Skeletal muscle satellite cell (primary cell): ENCODE data around the gene RHOT2.
A peak's percentile ranks its signal among the peaks of the same experiment; 100 is the strongest.

Source experiments
- H3K27me3 ChIP-seq: 2 replicates; pipeline ENCODE4 v1.7.0; 2013; ENCODE audit warnings: low read length; ENCODE audit not compliant: control insufficient read depth, insufficient read depth
- H3K36me3 ChIP-seq: 2 replicates; pipeline ENCODE4 v1.7.0; 2013; ENCODE audit warnings: mild to moderate bottlenecking, control low read depth, low read length; ENCODE audit not compliant: insufficient read depth
- H3K4me1 ChIP-seq: 2 replicates; pipeline ENCODE4 v1.7.0; 2013; ENCODE audit warnings: low read length; ENCODE audit not compliant: control insufficient read depth, insufficient read depth
- H3K4me2 ChIP-seq: 2 replicates; pipeline ENCODE4 v1.7.0; 2013; ENCODE audit warnings: mild to moderate bottlenecking, low read length
- H3K4me3 ChIP-seq: 2 replicates; pipeline ENCODE4 v1.7.0; 2013; ENCODE audit warnings: low read length
- H3K9ac ChIP-seq: 2 replicates; pipeline ENCODE4 v1.7.0; 2013; ENCODE audit warnings: mild to moderate bottlenecking, low read depth, low read length, moderate library complexity
- H3K9me3 ChIP-seq: replicated peaks from 2 replicates; pipeline ENCODE4 v1.7.0; 2013; ENCODE audit warnings: mild to moderate bottlenecking, control low read depth, low read length

RHOT2 gene

DNA sequence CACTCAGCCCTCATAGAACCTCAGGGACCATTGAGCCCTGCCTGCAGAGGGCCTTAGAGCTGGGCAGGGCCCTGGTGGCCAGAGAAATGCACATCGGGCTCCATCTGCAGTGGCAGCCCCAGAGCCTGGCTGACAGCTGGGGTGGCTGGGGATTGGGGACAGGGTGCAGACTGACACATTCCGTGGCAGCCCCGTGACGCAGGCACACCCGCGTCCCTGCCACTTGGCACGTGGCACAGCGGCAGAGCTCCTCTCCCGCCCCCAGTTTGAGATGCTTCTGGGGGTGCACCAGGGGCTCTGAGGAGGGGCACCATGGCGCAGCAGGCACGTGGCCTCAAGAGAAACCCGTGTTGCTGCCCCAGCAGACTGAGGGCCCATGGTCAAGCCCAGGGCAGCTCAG is 35.5 kb downstream of the RHOT2 start:
- Histone ChIP-seq H3K4me1 (peaks cover 3% of the 10 kb centered on the region), H3K36me3 (no peaks in the 10 kb centered on the region), H3K9me3 (no peaks in the 10 kb centered on the region), H3K4me3 (no peak overlapping the region), H3K4me2 (no peak overlapping the region), H3K27me3 (peaks cover 73% of the 10 kb centered on the region), H3K9ac (no peak overlapping the region)

- Histone ChIP-seq H3K9me3 (no peaks in the 10 kb centered on the region), H3K36me3 (no peaks in the 10 kb centered on the region), H3K27me3 (peaks cover 78% of the 10 kb centered on the region), H3K4me3 (no peak overlapping the region), H3K4me1 (peaks cover 3% of the 10 kb centered on the region), H3K9ac (no peak overlapping the region), H3K4me2 (no peak overlapping the region)
These were observed 36.1 kb downstream of the RHOT2 start for GRCh38 chr16:704047-704446.

- Histone ChIP-seq H3K4me3 (no peak overlapping the region), H3K4me1 (peaks cover 5% of the 10 kb centered on the region), H3K9ac (no peak overlapping the region), H3K4me2 (no peak overlapping the region), H3K9me3 (no peaks in the 10 kb centered on the region), H3K27me3 (peaks cover 80% of the 10 kb centered on the region), H3K36me3 (no peaks in the 10 kb centered on the region)
These were observed 36.8 kb downstream of the RHOT2 start for GRCh38 chr16:704552-705380.

DNA sequence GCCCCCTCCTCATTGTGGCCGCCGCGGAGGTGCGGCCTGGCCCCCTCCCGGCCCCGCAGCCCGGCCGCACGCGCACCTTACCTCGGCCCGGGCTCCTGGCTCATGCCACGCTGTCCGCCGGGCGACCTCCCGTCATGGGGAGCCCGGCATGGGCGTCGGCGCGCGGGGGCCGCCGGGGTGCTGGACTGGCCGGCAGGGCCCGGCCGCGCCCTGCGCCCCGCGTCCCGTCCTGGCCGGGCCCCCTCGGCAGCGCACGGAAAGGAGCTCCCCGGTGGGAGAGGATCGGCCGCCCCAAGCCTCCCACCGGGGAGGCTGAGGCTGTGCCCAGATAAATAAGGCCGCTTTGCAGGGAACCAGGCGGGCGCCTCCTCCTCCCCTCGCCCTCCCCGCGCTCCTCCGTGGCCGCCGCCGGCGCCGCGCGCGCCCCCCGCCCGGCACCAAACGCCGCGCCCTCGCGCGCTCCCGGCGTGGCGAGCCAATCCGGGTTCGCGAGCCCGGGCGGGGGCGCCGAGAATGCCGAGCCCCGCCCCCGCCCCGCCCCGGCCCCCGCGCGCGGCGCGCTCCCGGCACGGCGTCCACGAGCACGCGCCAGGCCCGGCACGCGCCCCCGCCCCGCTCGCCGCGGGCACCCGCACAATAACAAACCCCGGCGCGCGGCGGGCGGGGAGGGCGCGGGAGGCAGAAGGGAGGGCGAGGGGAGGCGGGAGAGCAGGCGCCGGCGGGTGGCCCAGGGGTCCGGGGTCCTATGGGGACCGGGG is 37.7 kb downstream of the RHOT2 start, which contains the start of gene FBXL16:
Gene FBXL16 (minus strand): TSS at position 371 of the 758 bp plus-strand sequence. CDS start 8,396 bp downstream, outside the sequence.
- peaks cover 81% of the 10 kb centered on the region for H3K27me3 ChIP-seq
- peak within 1 kb of the TSS; percentile 24 for H3K4me3 ChIP-seq
- no peaks in the 10 kb centered on the region for H3K36me3 ChIP-seq
- H3K9me3 ChIP-seq, result no peaks in the 10 kb centered on the region
- H3K4me2 ChIP-seq, result peak within 1 kb of the TSS; percentile 52
- no peak within 1 kb of the TSS for H3K9ac ChIP-seq
- H3K4me1 ChIP-seq, result peaks cover 13% of the 10 kb centered on the region

DNA sequence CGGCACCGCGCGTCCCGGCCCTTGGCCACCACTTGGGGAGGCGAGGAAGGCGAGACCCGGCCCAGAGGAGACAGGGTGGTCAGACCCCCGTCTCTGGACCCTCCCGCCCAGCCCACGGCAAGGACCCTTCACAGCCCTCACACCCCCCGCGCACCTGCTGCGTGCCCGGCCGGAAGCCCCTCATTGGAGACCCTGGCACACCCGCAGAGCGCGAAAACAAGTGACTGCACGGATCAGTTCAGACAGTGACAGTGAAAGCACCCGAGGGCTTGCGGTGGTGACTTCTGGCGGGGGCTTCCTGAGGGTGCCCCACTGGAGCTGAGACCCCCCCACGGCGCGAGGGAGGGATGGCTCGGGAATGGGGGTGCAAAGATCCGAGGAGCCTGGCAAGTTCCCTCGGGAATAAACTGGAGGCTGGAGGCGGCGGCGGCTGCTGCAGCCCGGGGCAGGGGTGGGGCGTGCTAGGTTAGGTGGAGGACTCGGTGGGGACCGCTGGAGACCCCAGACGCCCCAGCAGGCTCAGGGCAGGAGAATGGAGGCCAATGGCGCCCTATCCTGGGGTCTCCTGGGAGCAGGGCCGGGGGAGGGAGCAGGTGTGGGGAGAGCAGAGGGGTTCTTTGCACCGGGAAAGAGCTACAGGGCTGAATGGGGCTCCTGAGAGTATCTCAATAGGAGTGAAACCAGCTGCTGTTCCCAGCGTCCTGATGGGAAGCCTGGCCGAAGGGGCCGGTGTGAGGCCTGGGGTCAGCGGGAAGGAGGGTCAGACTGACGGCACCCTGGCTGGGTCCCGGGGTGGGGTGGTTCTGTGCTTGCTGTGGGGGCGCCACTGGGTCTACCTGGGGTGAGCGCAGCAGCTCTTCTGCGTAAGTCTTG is 38.5 kb downstream of the RHOT2 start:
- H3K4me2 ChIP-seq, result no peak overlapping the region
- no peaks in the 10 kb centered on the region for H3K36me3 ChIP-seq
- H3K9me3 ChIP-seq, result no peaks in the 10 kb centered on the region
- H3K9ac ChIP-seq, result no peak overlapping the region
- no peak overlapping the region for H3K4me3 ChIP-seq
- peaks cover 11% of the 10 kb centered on the region for H3K4me1 ChIP-seq
- H3K27me3 ChIP-seq, result peaks cover 78% of the 10 kb centered on the region

DNA sequence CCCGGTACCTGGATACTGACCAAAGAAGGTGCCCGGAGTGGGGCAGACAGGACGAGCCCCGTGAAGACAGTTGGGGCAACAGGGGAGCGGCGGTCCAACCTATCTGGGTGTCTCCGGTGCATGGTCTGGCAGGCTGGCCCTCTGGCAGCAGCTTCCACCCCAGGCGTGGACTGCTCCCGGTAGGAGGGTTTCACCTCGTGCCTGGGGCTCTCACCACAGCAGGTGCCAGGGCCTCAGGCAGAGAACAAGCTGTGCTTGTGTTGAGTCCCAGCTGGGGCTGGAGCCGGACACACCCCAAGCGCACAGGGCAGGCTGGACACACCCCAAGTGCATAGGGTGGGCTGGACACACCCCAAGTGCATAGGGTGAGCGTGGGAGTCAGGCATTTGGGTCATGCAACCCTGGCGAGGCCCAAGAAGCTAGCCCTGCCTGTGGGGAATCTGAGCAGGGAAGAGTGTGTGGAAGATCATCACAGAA is 39.2 kb downstream of the RHOT2 start:
- Histone ChIP-seq H3K9ac (no peak overlapping the region), H3K4me3 (no peak overlapping the region), H3K4me2 (no peak overlapping the region), H3K36me3 (no peaks in the 10 kb centered on the region), H3K27me3 (peaks cover 71% of the 10 kb centered on the region), H3K9me3 (no peaks in the 10 kb centered on the region), H3K4me1 (peaks cover 13% of the 10 kb centered on the region)

- H3K9ac ChIP-seq, result no peak overlapping the region
- no peak overlapping the region for H3K4me2 ChIP-seq
- H3K27me3 ChIP-seq, result peaks cover 62% of the 10 kb centered on the region
- no peaks in the 10 kb centered on the region for H3K9me3 ChIP-seq
- H3K36me3 ChIP-seq, result no peaks in the 10 kb centered on the region
- no peak overlapping the region for H3K4me3 ChIP-seq
- peaks cover 17% of the 10 kb centered on the region for H3K4me1 ChIP-seq
These were observed 40.1 kb downstream of the RHOT2 start for GRCh38 chr16:708019-708418.

GRCh38 chr16:708959-709358 is 41.0 kb downstream of the RHOT2 start:
- no peak overlapping the region for H3K9ac ChIP-seq
- H3K4me3 ChIP-seq, result no peak overlapping the region
- no peaks in the 10 kb centered on the region for H3K9me3 ChIP-seq
- peaks cover 53% of the 10 kb centered on the region for H3K27me3 ChIP-seq
- H3K4me2 ChIP-seq, result no peak overlapping the region
- no peaks in the 10 kb centered on the region for H3K36me3 ChIP-seq
- H3K4me1 ChIP-seq, result peaks cover 17% of the 10 kb centered on the region

GRCh38 chr16:709566-710499 is 41.9 kb downstream of the RHOT2 start:
- Histone ChIP-seq H3K36me3 (no peaks in the 10 kb centered on the region), H3K9me3 (no peaks in the 10 kb centered on the region), H3K27me3 (peaks cover 45% of the 10 kb centered on the region), H3K4me2 (peak overlapping the region; percentile 40), H3K4me1 (peaks cover 21% of the 10 kb centered on the region), H3K4me3 (no peak overlapping the region), H3K9ac (no peak overlapping the region)

DNA sequence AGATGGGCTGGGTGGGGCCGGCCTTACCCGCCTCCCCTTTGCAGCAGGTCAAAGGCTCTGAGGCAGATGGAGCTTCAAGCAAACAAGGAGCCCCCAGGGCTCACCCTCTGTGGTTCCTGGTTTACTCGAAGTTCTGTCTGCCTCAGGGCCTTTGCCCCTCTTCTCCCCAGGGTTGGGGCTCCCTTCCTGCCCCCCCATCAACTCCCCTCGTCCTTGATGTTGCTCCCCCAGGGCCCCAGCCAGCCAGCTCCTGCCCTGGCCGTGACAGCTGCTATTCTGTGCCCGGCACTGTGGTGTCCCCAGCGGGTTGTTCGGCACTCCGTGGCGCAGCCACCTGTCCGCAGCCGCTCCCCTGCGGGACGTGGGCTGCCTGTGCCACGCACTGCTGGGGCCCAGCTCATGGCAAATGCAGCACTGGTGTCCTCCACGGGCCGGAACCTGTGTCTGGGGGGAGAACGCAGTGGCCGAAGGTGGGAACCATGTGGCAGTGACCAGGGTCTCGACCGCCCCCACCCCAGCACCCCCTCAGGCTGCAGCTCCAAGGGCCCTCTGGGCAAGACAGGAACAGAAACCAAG is 42.7 kb downstream of the RHOT2 start:
- Histone ChIP-seq H3K4me2 (no peak overlapping the region), H3K4me1 (peaks cover 25% of the 10 kb centered on the region), H3K4me3 (no peak overlapping the region), H3K9ac (no peak overlapping the region), H3K27me3 (peaks cover 45% of the 10 kb centered on the region), H3K36me3 (no peaks in the 10 kb centered on the region), H3K9me3 (no peaks in the 10 kb centered on the region)
